K562 (cell line): ENCODE results near the gene IQCC. TPM values are rescaled to one million over a fixed set of nuclear protein-coding genes. Genes with fewer than 3 reads are reported as not detected.

ENCODE experiments used
- DIDO1 ChIP-seq: fragments of 450-650 bp; IDR thresholded peaks from 2 replicates; pipeline ENCODE4 v1.6.1; 2016; ENCODE audit warnings: low read depth, missing biosample characterization, missing genetic modification characterization
- ERF ChIP-seq: fragments of 450-650 bp; formaldehyde crosslinking; IDR thresholded peaks from 2 replicates; pipeline ENCODE4 v1.4.0; 2020; ENCODE audit warnings: mild to moderate bottlenecking, mixed read lengths
- GTF3C2 ChIP-seq: IDR thresholded peaks from 3 replicates; pipeline ENCODE4 v1.6.1; 2011; ENCODE audit warnings: borderline replicate concordance, mild to moderate bottlenecking, moderate library complexity; ENCODE audit not compliant: insufficient read length; ENCODE audit errors: extremely low read depth
- HLTF ChIP-seq: fragments of 450-650 bp; IDR thresholded peaks from 2 replicates; pipeline ENCODE4 v1.6.1; 2016
- HNRNPH1 ChIP-seq: fragments of 200-400 bp; formaldehyde crosslinking; optimal IDR thresholded peaks from 2 replicates; pipeline ENCODE3; 2017; ENCODE audit warnings: low read depth, mild to moderate bottlenecking, low read length, moderate library complexity
- MTA2 ChIP-seq: fragments of 450-650 bp; IDR thresholded peaks from 2 replicates; pipeline ENCODE4 v1.6.1; 2016; ENCODE audit warnings: low read depth
- NCOA1 ChIP-seq: fragments of 450-650 bp; IDR thresholded peaks from 2 replicates; pipeline ENCODE4 v1.6.1; 2016; ENCODE audit warnings: low read depth
- NFE2 ChIP-seq: IDR thresholded peaks from 2 replicates; pipeline ENCODE4 v1.6.1; 2014; ENCODE audit warnings: antibody characterized with exemption, low read depth
- PCBP1 ChIP-seq: fragments of 200-400 bp; formaldehyde crosslinking; IDR thresholded peaks from 2 replicates; pipeline ENCODE4 v1.6.1; 2018; ENCODE audit warnings: mild to moderate bottlenecking, low read depth, low read length; ENCODE audit not compliant: poor library complexity, severe bottlenecking
- PHB ChIP-seq: fragments of 250-450 bp; sonication (Bioruptor Pico); IDR thresholded peaks from 2 replicates; pipeline ENCODE4 v1.5.0; 2021
- RAD21 ChIP-seq, 2 experiments: fragments of 250-450 bp in 1 of 2; fragments of 450-650 bp in 1 of 2; sonication (Bioruptor Pico) in 1 of 2; formaldehyde crosslinking in 1 of 2; IDR thresholded peaks in 1 of 2; conservative IDR thresholded peaks in 1 of 2; 2 replicates each; pipeline versions ENCODE4 v1.4.0 to v1.8.0; 2020 to 2022; ENCODE audit warnings: mild to moderate bottlenecking in 2 of 2, moderate library complexity in 1 of 2
- SNAPC5 ChIP-seq: fragments of 250-450 bp; sonication (Bioruptor Pico); IDR thresholded peaks from 2 replicates; pipeline ENCODE4 v1.8.0; 2021; ENCODE audit warnings: moderate library complexity, mild to moderate bottlenecking, inconsistent platforms
- STAG1 ChIP-seq: sonication (generic); formaldehyde crosslinking; IDR thresholded peaks from 2 replicates; pipeline ENCODE4 v1.5.0; 2020; ENCODE audit warnings: missing genetic modification reagents, borderline replicate concordance
- STAT5B ChIP-seq: fragments of 250-450 bp; sonication (Bioruptor Pico); IDR thresholded peaks from 2 replicates; pipeline ENCODE4 v1.8.0; 2021; ENCODE audit warnings: mild to moderate bottlenecking, inconsistent platforms
- TAF15 ChIP-seq: fragments of 200-400 bp; formaldehyde crosslinking; IDR thresholded peaks from 2 replicates; pipeline ENCODE4 v1.6.1; 2017; ENCODE audit warnings: mild to moderate bottlenecking, low read depth, low read length, moderate library complexity
- ZFP30 ChIP-seq: fragments of 250-450 bp; sonication (Bioruptor Pico); IDR thresholded peaks from 2 replicates; pipeline ENCODE4 v1.8.0; 2022; ENCODE audit warnings: moderate library complexity, mild to moderate bottlenecking, inconsistent platforms, borderline replicate concordance
- ZNF12 ChIP-seq: sonication (generic); formaldehyde crosslinking; IDR thresholded peaks from 2 replicates; pipeline ENCODE4 v1.4.0; 2020; ENCODE audit warnings: mild to moderate bottlenecking, missing genetic modification reagents
- ZNF174 ChIP-seq: fragments of 250-450 bp; sonication (Bioruptor Pico); IDR thresholded peaks from 2 replicates; pipeline ENCODE4 v1.4.0; 2020; ENCODE audit warnings: mild to moderate bottlenecking
- ZNF24 ChIP-seq: fragments of 450-650 bp; IDR thresholded peaks from 2 replicates; pipeline ENCODE4 v1.6.1; 2016
- ZNF57 ChIP-seq: fragments of 450-650 bp; formaldehyde crosslinking; IDR thresholded peaks from 2 replicates; pipeline ENCODE4 v1.4.0; 2020; ENCODE audit warnings: mild to moderate bottlenecking, moderate library complexity
- ZNF740 ChIP-seq, 3 experiments: fragments of 200-800 bp in 1 of 3; sonication (Bioruptor generic) in 1 of 3; sonication (generic) in 1 of 3; formaldehyde crosslinking in 1 of 3; IDR thresholded peaks; 2 replicates each; pipeline versions ENCODE4 v1.6.1 to v1.8.0; 2016 to 2022; ENCODE audit warnings: mild to moderate bottlenecking in 2 of 3, missing compliant biosample characterization in 2 of 3, missing genetic modification characterization in 2 of 3, missing genetic modification reagents in 1 of 3
- polyA plus RNA-seq, 8 experiments: library from polyadenylated mRNA; depleted of rRNA in 4 of 8; stranded (reverse) in 5 of 8; unstranded in 3 of 8; fragments of >200 nt; fragmentation: Nextera tagmentation in 2 of 8; fragmentation: Illumina TruSeq in 1 of 8; extraction: Ambion mirVana in 2 of 8; extraction: Trizol in 1 of 8; gene quantifications; 2 replicates each; pipeline versions ENCODE4 v1.2.1 to v1.2.3, GENCODE V29; 2011 to 2014; ENCODE audit warnings: inconsistent platforms in 1 of 8, missing spikeins in 1 of 8
- total RNA-seq, 7 experiments: library from RNA; depleted of rRNA in 6 of 7; stranded (reverse); fragments of >200 nt in 6 of 7; fragmentation: Illumina TruSeq in 2 of 7; extraction: Trizol in 2 of 7; gene quantifications; 2 replicates each; pipeline versions ENCODE4 v1.2.1 to v1.2.3, GENCODE V29; 2011 to 2021; ENCODE audit warnings: low replicate concordance in 1 of 7
- TF ChIP-seq, protein P1 (sequence below): fragments of 450-650 bp; conservative IDR thresholded peaks from 2 replicates; pipeline ENCODE4 v1.6.1; 2016; ENCODE audit warnings: missing genetic modification characterization, low read depth, mild to moderate bottlenecking, control low read depth, missing compliant biosample characterization

The IQCC gene
- total and polyA plus RNA-seq, 9 of the 15 experiments (the other 6 are each of a cell fraction or from before 2014, with no cell fraction given): 8.1 to 16.5 (median 10.7) TPM

GRCh38 chr1:32221980-32222755, 16.7 kb downstream of the IQCC start, which contains the start of the genes EIF3I and TMEM234 (continued):
- no peak for TF ChIP-seq ZNF24
- TF ChIP-seq HNRNPH1: no peak
- no peak for TF ChIP-seq NFE2
- TF ChIP-seq NCOA1: peak; percentile 40; the same call in 1 of the 2 replicates
- no peak for TF ChIP-seq RAD21 (CRISPR knock-in tag; conservative IDR thresholded peaks at IDR 0.05 in 1 of 2, IDR thresholded peaks at IDR 0.05 in 1 of 2)
- 0 out of 2 replicates have a peak, but pooled peaks have one; percentile 23 for TF ChIP-seq STAG1 (CRISPR knock-in tag)
- 0 out of 2 replicates have a peak, but pooled peaks have one; percentile 15 for TF ChIP-seq ERF (CRISPR knock-in tag)
- TF ChIP-seq, protein P1, sequence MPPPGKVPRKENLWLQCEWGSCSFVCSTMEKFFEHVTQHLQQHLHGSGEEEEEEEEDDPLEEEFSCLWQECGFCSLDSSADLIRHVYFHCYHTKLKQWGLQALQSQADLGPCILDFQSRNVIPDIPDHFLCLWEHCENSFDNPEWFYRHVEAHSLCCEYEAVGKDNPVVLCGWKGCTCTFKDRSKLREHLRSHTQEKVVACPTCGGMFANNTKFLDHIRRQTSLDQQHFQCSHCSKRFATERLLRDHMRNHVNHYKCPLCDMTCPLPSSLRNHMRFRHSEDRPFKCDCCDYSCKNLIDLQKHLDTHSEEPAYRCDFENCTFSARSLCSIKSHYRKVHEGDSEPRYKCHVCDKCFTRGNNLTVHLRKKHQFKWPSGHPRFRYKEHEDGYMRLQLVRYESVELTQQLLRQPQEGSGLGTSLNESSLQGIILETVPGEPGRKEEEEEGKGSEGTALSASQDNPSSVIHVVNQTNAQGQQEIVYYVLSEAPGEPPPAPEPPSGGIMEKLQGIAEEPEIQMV (tag): no peak
- no peak for TF ChIP-seq TAF15
- no peak for TF ChIP-seq GTF3C2
- TF ChIP-seq ZFP30 (CRISPR knock-in tag): no peak
- peak; percentile 23; the same call in 1 of the 2 replicates for TF ChIP-seq MTA2
- TF ChIP-seq ZNF12: no peak; the same call in 1 of the 2 replicates
- TF ChIP-seq PCBP1: no peak
- no peak for TF ChIP-seq HLTF
- TF ChIP-seq STAT5B (CRISPR knock-in tag): no peak
- TF ChIP-seq SNAPC5 (CRISPR knock-in tag): no peak
- TF ChIP-seq PHB: no peak
- TF ChIP-seq ZNF57: no peak
- TF ChIP-seq ZNF174 (CRISPR knock-in tag): no peak
- no peak for TF ChIP-seq ZNF740 (CRISPR knock-in tag; IDR thresholded peaks at IDR 0.05)
- no peak for TF ChIP-seq ZNF740 (tag; IDR thresholded peaks at IDR 0.05)
- peak; percentile 82 for TF ChIP-seq DIDO1 (tag)
